Sigmoid colon (tissue), 4 donors: ENCODE measurements around the gene KRT23.

Source experiments
- EP300 ChIP-seq, 4 donors: sonication (generic); formaldehyde crosslinking; IDR thresholded peaks; one replicate each; pipeline ENCODE4 v1.6.1; 2017; ENCODE audit warnings: antibody characterized with exemption in 4 of 4
- POLR2A ChIP-seq, 2 donors: fragments of 450-650 bp; IDR thresholded peaks; one replicate each; pipeline ENCODE4 v1.6.1; 2016; ENCODE audit warnings: antibody characterized with exemption in 2 of 2, mild to moderate bottlenecking in 2 of 2, moderate library complexity in 2 of 2
- POLR2AphosphoS5 ChIP-seq, 4 donors: sonication (generic); formaldehyde crosslinking; IDR thresholded peaks; one replicate each; pipeline ENCODE4 v1.6.1; 2017; ENCODE audit warnings: antibody characterized with exemption in 4 of 4
- TF ChIP-seq, protein P1 (sequence below), 4 experiments: fragments of 450-650 bp in 3 of 4; fragments of 200-600 bp in 1 of 4; IDR thresholded peaks; one replicate each; pipeline ENCODE4 v1.5.1; 2016 to 2019; ENCODE audit warnings: antibody characterized with exemption in 4 of 4, mild to moderate bottlenecking in 3 of 4, moderate library complexity in 2 of 4

DNA sequence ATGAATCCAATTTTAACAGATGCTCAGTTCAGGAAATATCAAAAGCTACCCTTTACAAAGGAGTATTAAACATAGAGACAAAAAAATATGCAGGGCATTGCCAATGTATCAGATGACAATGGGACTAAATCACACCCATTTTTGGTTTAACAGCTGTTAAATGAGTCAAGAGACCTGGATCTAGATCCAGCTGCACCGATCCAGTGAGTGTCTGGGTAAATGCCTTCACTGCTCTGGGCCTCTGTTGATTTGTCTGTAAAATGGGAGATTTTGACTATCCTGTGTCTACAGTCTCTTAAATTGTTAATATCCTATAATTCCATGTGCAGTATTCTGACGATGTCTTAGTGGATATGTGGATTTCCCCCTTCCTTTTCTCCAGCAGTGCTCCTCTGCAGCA lies 16.4 kb downstream of the KRT23 start:
- TF ChIP-seq POLR2AphosphoS5 (IDR thresholded peaks at IDR 0.05) (no peak), EP300 (IDR thresholded peaks at IDR 0.05) (no peak), POLR2A (IDR thresholded peaks at IDR 0.05) (no peak)
- TF ChIP-seq, protein P1, sequence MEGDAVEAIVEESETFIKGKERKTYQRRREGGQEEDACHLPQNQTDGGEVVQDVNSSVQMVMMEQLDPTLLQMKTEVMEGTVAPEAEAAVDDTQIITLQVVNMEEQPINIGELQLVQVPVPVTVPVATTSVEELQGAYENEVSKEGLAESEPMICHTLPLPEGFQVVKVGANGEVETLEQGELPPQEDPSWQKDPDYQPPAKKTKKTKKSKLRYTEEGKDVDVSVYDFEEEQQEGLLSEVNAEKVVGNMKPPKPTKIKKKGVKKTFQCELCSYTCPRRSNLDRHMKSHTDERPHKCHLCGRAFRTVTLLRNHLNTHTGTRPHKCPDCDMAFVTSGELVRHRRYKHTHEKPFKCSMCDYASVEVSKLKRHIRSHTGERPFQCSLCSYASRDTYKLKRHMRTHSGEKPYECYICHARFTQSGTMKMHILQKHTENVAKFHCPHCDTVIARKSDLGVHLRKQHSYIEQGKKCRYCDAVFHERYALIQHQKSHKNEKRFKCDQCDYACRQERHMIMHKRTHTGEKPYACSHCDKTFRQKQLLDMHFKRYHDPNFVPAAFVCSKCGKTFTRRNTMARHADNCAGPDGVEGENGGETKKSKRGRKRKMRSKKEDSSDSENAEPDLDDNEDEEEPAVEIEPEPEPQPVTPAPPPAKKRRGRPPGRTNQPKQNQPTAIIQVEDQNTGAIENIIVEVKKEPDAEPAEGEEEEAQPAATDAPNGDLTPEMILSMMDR (IDR thresholded peaks at IDR 0.05), result no peak
